K562 (cell line): ENCODE data around the gene SP6. TPM values are rescaled to one million over a fixed set of nuclear protein-coding genes. Genes with fewer than 3 reads are reported as not detected.

Experiments used
- BRD4 ChIP-seq: fragments of 200-600 bp; sonication (generic); IDR thresholded peaks from 2 replicates; pipeline ENCODE4 v1.6.1; 2017; ENCODE audit warnings: inconsistent platforms
- CC2D1A ChIP-seq: fragments of 450-650 bp; IDR thresholded peaks from 2 replicates; pipeline ENCODE4 v1.6.1; 2017; ENCODE audit warnings: mild to moderate bottlenecking
- COPS2 ChIP-seq: fragments of 450-650 bp; conservative IDR thresholded peaks from 2 replicates; pipeline ENCODE4 v1.6.1; 2016; ENCODE audit warnings: mild to moderate bottlenecking, moderate library complexity
- CREB1 ChIP-seq, 2 experiments: sonication (generic) in 1 of 2; formaldehyde crosslinking in 1 of 2; IDR thresholded peaks; 2 replicates each; pipeline versions ENCODE4 v1.6.1 to v1.8.0; 2012 to 2022; ENCODE audit warnings: inconsistent platforms in 1 of 2, mild to moderate bottlenecking in 1 of 2, missing genetic modification reagents in 1 of 2, moderate library complexity in 1 of 2
- CXXC5 ChIP-seq: fragments of 250-450 bp; sonication (Bioruptor Pico); IDR thresholded peaks from 2 replicates; pipeline ENCODE4 v1.8.0; 2022; ENCODE audit warnings: inconsistent platforms, mild to moderate bottlenecking, moderate library complexity
- HMGXB4 ChIP-seq: sonication (generic); formaldehyde crosslinking; IDR thresholded peaks from 2 replicates; pipeline ENCODE4 v1.8.1; 2023; ENCODE audit warnings: mild to moderate bottlenecking, missing genetic modification reagents
- JUN ChIP-seq, 2 experiments: sonication (generic) in 1 of 2; formaldehyde crosslinking in 1 of 2; IDR thresholded peaks; 2 replicates each; pipeline versions ENCODE4 v1.6.1 to v1.8.0; 2012 to 2022; ENCODE audit warnings: borderline replicate concordance in 2 of 2, mild to moderate bottlenecking in 2 of 2, improper control_type of control experiment in 1 of 2, low read depth in 1 of 2, low read length in 1 of 2, missing genetic modification reagents in 1 of 2
- LARP7 ChIP-seq: fragments of 450-650 bp; IDR thresholded peaks from 2 replicates; pipeline ENCODE4 v1.6.1; 2016
- NEUROD1 ChIP-seq: fragments of 150-350 bp; IDR thresholded peaks from 2 replicates; pipeline ENCODE4 v1.6.1; 2014; ENCODE audit warnings: borderline replicate concordance, low read length, low read depth; ENCODE audit not compliant: partially characterized antibody
- RB1 ChIP-seq: fragments of 450-650 bp; IDR thresholded peaks from 2 replicates; pipeline ENCODE4 v1.6.1; 2017; ENCODE audit warnings: low read depth, mild to moderate bottlenecking
- RBM34 ChIP-seq: fragments of 200-400 bp; formaldehyde crosslinking; IDR thresholded peaks from 2 replicates; pipeline ENCODE4 v1.6.1; 2018; ENCODE audit warnings: low read length, borderline replicate concordance; ENCODE audit not compliant: insufficient read depth
- SP2 ChIP-seq: IDR thresholded peaks from 2 replicates; pipeline ENCODE4 v1.6.1; 2011; ENCODE audit warnings: mild to moderate bottlenecking, low read depth, low read length, moderate library complexity; ENCODE audit not compliant: poor library complexity, severe bottlenecking; ENCODE audit errors: extremely low read depth
- TBL1XR1 ChIP-seq, 2 experiments: IDR thresholded peaks; 2 replicates each; pipeline ENCODE4 v1.6.1; 2012; ENCODE audit warnings: improper control_type of control experiment in 2 of 2, low read length in 2 of 2, mild to moderate bottlenecking in 1 of 2
- THRAP3 ChIP-seq: fragments of 450-650 bp; IDR thresholded peaks from 2 replicates; pipeline ENCODE4 v1.6.1; 2016; ENCODE audit warnings: mild to moderate bottlenecking, inconsistent platforms, borderline replicate concordance
- XRCC4 ChIP-seq: IDR thresholded peaks from one replicate; pipeline ENCODE4 v1.6.1; 2011; ENCODE audit not compliant: insufficient read depth, insufficient read length; ENCODE audit errors: extremely low read depth
- ZBTB5 ChIP-seq: fragments of 450-650 bp; IDR thresholded peaks from 2 replicates; pipeline ENCODE4 v1.6.1; 2017; ENCODE audit warnings: antibody characterized with exemption
- ZHX1 ChIP-seq: fragments of 150-350 bp; conservative IDR thresholded peaks from 2 replicates; pipeline ENCODE4 v1.6.1; 2014; ENCODE audit warnings: low read length
- ZNF253 ChIP-seq: fragments of 250-450 bp; sonication (Bioruptor Pico); conservative IDR thresholded peaks from 2 replicates; pipeline ENCODE4 v1.6.1; 2021; ENCODE audit warnings: mild to moderate bottlenecking
- ZNF384 ChIP-seq: IDR thresholded peaks from 2 replicates; pipeline ENCODE4 v1.6.1; 2012; ENCODE audit warnings: low read depth, low read length, improper control_type of control experiment
- ZNF644 ChIP-seq: fragments of 200-800 bp; sonication (Bioruptor generic); IDR thresholded peaks from 2 replicates; pipeline ENCODE4 v1.6.1; 2016; ENCODE audit warnings: low read depth, missing genetic modification characterization, missing compliant biosample characterization
- polyA plus RNA-seq, 8 experiments: library from polyadenylated mRNA; depleted of rRNA in 4 of 8; stranded (reverse) in 5 of 8; unstranded in 3 of 8; fragments of >200 nt; fragmentation: Nextera tagmentation in 2 of 8; fragmentation: Illumina TruSeq in 1 of 8; extraction: Ambion mirVana in 2 of 8; extraction: Trizol in 1 of 8; gene quantifications; 2 replicates each; pipeline versions ENCODE4 v1.2.1 to v1.2.3, GENCODE V29; 2011 to 2014; ENCODE audit warnings: inconsistent platforms in 1 of 8, missing spikeins in 1 of 8
- total RNA-seq, 7 experiments: library from RNA; depleted of rRNA in 6 of 7; stranded (reverse); fragments of >200 nt in 6 of 7; fragmentation: Illumina TruSeq in 2 of 7; extraction: Trizol in 2 of 7; gene quantifications; 2 replicates each; pipeline versions ENCODE4 v1.2.1 to v1.2.3, GENCODE V29; 2011 to 2021; ENCODE audit warnings: low replicate concordance in 1 of 7

SP6 gene
- total and polyA plus RNA-seq, 9 of the 15 experiments (the other 6 are each of a cell fraction or from before 2014, with no cell fraction given): 0.11 to 7.9 (median 2.2) TPM

DNA sequence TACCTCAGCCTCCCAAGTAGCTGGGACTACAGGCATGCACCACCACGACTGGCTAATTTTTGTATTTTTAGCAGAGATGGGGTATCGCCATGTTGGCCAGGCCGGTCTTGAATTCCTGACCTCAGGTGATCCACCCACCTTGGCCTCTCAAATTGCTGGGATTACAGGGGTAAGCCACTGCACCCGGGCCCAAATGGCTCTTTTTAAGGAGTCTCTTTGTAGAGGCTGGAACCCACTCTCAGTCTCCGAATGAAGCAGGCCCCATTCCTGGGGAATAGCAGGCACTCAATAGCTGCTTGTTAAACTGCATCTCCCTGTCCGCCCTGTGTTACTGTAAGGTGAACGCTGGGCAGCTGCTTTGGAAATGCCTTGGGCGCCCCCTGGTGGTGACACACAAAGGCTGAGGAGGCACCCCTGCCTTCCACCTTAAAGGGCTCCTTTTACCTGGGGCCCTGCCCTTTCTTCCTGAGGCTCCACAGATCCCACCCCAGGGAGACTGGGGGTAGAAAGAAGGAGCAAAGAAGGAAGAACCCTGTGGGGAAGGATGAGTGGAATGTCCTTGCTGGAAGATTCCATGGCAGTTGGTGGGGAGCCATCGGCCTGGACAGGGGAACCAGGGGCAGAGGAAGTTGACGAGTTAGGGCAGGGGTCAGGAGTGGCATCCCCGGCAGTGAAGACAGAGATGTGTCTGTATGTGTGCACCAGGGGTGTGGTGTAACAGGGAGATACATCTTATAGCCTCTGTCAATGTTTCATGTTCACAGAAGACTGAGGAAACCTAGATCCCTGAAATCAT lies 39.0 kb upstream of the SP6 start (continued):
- TF ChIP-seq ZHX1: no peak
- 0 out of 2 replicates have a peak, but pooled peaks have one; percentile 21 for TF ChIP-seq CXXC5 (CRISPR knock-in tag)
- no peak for TF ChIP-seq ZNF644 (tag)
- no peak for TF ChIP-seq ZBTB5
- TF ChIP-seq COPS2: no peak
- TF ChIP-seq NEUROD1: no peak
- TF ChIP-seq RBM34: no peak
- TF ChIP-seq CREB1 (IDR thresholded peaks at IDR 0.05): no peak
- no peak for TF ChIP-seq CREB1 (CRISPR knock-in tag; IDR thresholded peaks at IDR 0.05)
- peak; percentile 83 for TF ChIP-seq RB1
- TF ChIP-seq SP2: no peak
- no peak for TF ChIP-seq TBL1XR1 (IDR thresholded peaks at IDR 0.05; ENCODE audit: low read length in 2 of 2)
- TF ChIP-seq ZNF253 (CRISPR knock-in tag): no peak
- TF ChIP-seq CC2D1A: peak; percentile 95
- TF ChIP-seq LARP7: no peak
- no peak for TF ChIP-seq BRD4
- no peak for TF ChIP-seq THRAP3
- 0 out of 2 replicates have a peak, but pooled peaks have one; percentile 14 for TF ChIP-seq JUN (IDR thresholded peaks at IDR 0.05; ENCODE audit: borderline replicate concordance, low read depth, low read length)
- no peak for TF ChIP-seq JUN (CRISPR knock-in tag; IDR thresholded peaks at IDR 0.05; ENCODE audit: borderline replicate concordance)
- no peak for TF ChIP-seq HMGXB4
- no peak for TF ChIP-seq XRCC4
- 0 out of 2 replicates have a peak, but pooled peaks have one; percentile 6 for TF ChIP-seq ZNF384
